ENCODE measurements around the gene ATPAF1.

ATPAF1 gene

GRCh38 chr1:46592823-46593222 is 75.3 kb downstream of the ATPAF1 start:
- DNase-seq (ENCODE audit: low read depth in 2 of 2) = no peak

GRCh38 chr1:46589529-46589928 is 78.6 kb downstream of the ATPAF1 start:
- DNase-seq (ENCODE audit: low read depth in 2 of 2) = no peak

- no peak for DNase-seq (ENCODE audit: low read depth in 2 of 2)
These were observed 81.1 kb downstream of the ATPAF1 start for GRCh38 chr1:46587069-46587468.

- DNase-seq (ENCODE audit: low read depth in 2 of 2) = no peak
These were observed 82.7 kb downstream of the ATPAF1 start for GRCh38 chr1:46585312-46585938.

- no peak for DNase-seq (ENCODE audit: low read depth in 2 of 2)
These were observed 84.7 kb downstream of the ATPAF1 start for GRCh38 chr1:46583494-46583893.

- DNase-seq (ENCODE audit: low read depth in 2 of 2) = no peak
These were observed 85.2 kb downstream of the ATPAF1 start for GRCh38 chr1:46582972-46583371.

Measured in activated CD4-positive, alpha-beta T cell treated with anti-CD3 and anti-CD28 coated beads for 24 hours (primary cell).